GM23338 (cell line): ENCODE results near the gene ZNF324. TPM values are rescaled to one million over a fixed set of nuclear protein-coding genes. Genes with fewer than 3 reads are reported as not detected.

Experiments used
- polyA plus RNA-seq: library from polyadenylated mRNA; unstranded; fragments of >200 nt; fragmentation: Nextera tagmentation; extraction: Ambion mirVana; gene quantifications from 2 replicates; pipeline ENCODE4 v1.2.1, GENCODE V29; 2016
- small RNA-seq: library from RNA; depleted of rRNA; stranded (forward); fragments of <200 nt; gene quantifications from one replicate; pipeline ENCODE3, GENCODE V24; 2014; ENCODE audit warnings: low replicate concordance
- total RNA-seq: library from RNA; depleted of rRNA; stranded (reverse); fragments of >200 nt; shearing (Covaris generic); gene quantifications from 2 replicates; pipeline ENCODE4 v1.2.3, GENCODE V29; 2014; rRNA removed

The ZNF324 gene
- total and polyA plus RNA-seq, 2 experiments from 2014 or later: 3.9 to 15.0 TPM

Small RNA genes within 50 kb of the gene (small RNA-seq; reads per million reads assigned to genes)
- gene RN7SL693P (not detected), gene RNU6-1337P (not detected)

Other genes starting within 250 kb of the ZNF324 start
- gene ZNF544, start 238.2 kb upstream of the ZNF324 start, total RNA-seq: 93.9 and 105 TPM in 2 replicates
- gene ZNF544, start 238.2 kb upstream of the ZNF324 start, polyA plus RNA-seq: 27.7 and 29.4 TPM in 2 replicates
- 27.4 and 30.3 TPM in 2 replicates for gene ZNF8, start 188.1 kb upstream of the ZNF324 start, total RNA-seq
- gene ZNF8, start 188.1 kb upstream of the ZNF324 start, polyA plus RNA-seq: 4.3 and 4.7 TPM in 2 replicates
- 26.1 and 34.4 TPM in 2 replicates for gene ERVK3-1, start 161.7 kb upstream of the ZNF324 start, total RNA-seq
- 64.2 and 66.2 TPM in 2 replicates for gene ERVK3-1, start 161.7 kb upstream of the ZNF324 start, polyA plus RNA-seq
- gene ZSCAN22, start 140.1 kb upstream of the ZNF324 start, total RNA-seq: 2.7 and 2.9 TPM in 2 replicates
- 0.86 and 0.99 TPM in 2 replicates for gene ZSCAN22, start 140.1 kb upstream of the ZNF324 start, polyA plus RNA-seq
- 6.5 and 17.7 TPM in 2 replicates for gene A1BG, start 113.6 kb upstream of the ZNF324 start, total RNA-seq
- gene A1BG, start 113.6 kb upstream of the ZNF324 start, polyA plus RNA-seq: 43.5 and 50.5 TPM in 2 replicates
- 1.0 and 2.0 TPM in 2 replicates for gene ZNF497, start 104.3 kb upstream of the ZNF324 start, total RNA-seq
- 0.44 and 0.61 TPM in 2 replicates for gene ZNF497, start 104.3 kb upstream of the ZNF324 start, polyA plus RNA-seq
- 11.0 and 11.3 TPM in 2 replicates for gene ZNF837, start 86.0 kb upstream of the ZNF324 start, total RNA-seq
- gene ZNF837, start 86.0 kb upstream of the ZNF324 start, polyA plus RNA-seq: 2.2 and 3.1 TPM in 2 replicates
- gene RPS5, start 79.8 kb upstream of the ZNF324 start, total RNA-seq: 2,020 and 2,111 TPM in 2 replicates
- gene RPS5, start 79.8 kb upstream of the ZNF324 start, polyA plus RNA-seq: 734 and 753 TPM in 2 replicates
- 0.87 TPM in 1 of 2 replicates, not detected in the other for gene RNF225, start 71.4 kb upstream of the ZNF324 start, total RNA-seq
- not detected in 2 replicates for gene RNF225, start 71.4 kb upstream of the ZNF324 start, polyA plus RNA-seq
- gene ZNF584, start 58.4 kb upstream of the ZNF324 start, total RNA-seq: 8.1 and 9.1 TPM in 2 replicates
- gene ZNF584, start 58.4 kb upstream of the ZNF324 start, polyA plus RNA-seq: 1.1 and 2.3 TPM in 2 replicates
- gene ZNF132, start 26.9 kb upstream of the ZNF324 start, total RNA-seq: 3.0 and 5.2 TPM in 2 replicates
- 1.1 and 2.2 TPM in 2 replicates for gene ZNF132, start 26.9 kb upstream of the ZNF324 start, polyA plus RNA-seq
- gene ZNF324B, start 15.5 kb upstream of the ZNF324 start, total RNA-seq: 3.0 and 4.7 TPM in 2 replicates
- 0.50 and 0.61 TPM in 2 replicates for gene ZNF324B, start 15.5 kb upstream of the ZNF324 start, polyA plus RNA-seq
- gene ZNF446, start 9.3 kb downstream of the ZNF324 start, total RNA-seq: 5.6 and 5.9 TPM in 2 replicates
- gene ZNF446, start 9.3 kb downstream of the ZNF324 start, polyA plus RNA-seq: 2.1 and 2.4 TPM in 2 replicates
- gene SLC27A5, start 44.9 kb downstream of the ZNF324 start, total RNA-seq: 13.4 and 16.2 TPM in 2 replicates
- 35.5 and 37.7 TPM in 2 replicates for gene SLC27A5, start 44.9 kb downstream of the ZNF324 start, polyA plus RNA-seq
- 9.0 and 10.4 TPM in 2 replicates for gene ZBTB45, start 52.7 kb downstream of the ZNF324 start, total RNA-seq
- gene ZBTB45, start 52.7 kb downstream of the ZNF324 start, polyA plus RNA-seq: 8.5 and 9.5 TPM in 2 replicates
- 1,208 and 1,430 TPM in 2 replicates for gene TRIM28, start 77.0 kb downstream of the ZNF324 start, total RNA-seq
- 920 and 1,022 TPM in 2 replicates for gene TRIM28, start 77.0 kb downstream of the ZNF324 start, polyA plus RNA-seq
- 78.6 and 92.2 TPM in 2 replicates for gene CHMP2A, start 88.0 kb downstream of the ZNF324 start, total RNA-seq
- 143 and 145 TPM in 2 replicates for gene CHMP2A, start 88.0 kb downstream of the ZNF324 start, polyA plus RNA-seq
- 43.7 and 64.5 TPM in 2 replicates for gene UBE2M, start 91.5 kb downstream of the ZNF324 start, total RNA-seq
- gene UBE2M, start 91.5 kb downstream of the ZNF324 start, polyA plus RNA-seq: 27.6 and 39.8 TPM in 2 replicates
- gene MZF1, start 106.3 kb downstream of the ZNF324 start, total RNA-seq: 17.8 and 21.8 TPM in 2 replicates
- gene MZF1, start 106.3 kb downstream of the ZNF324 start, polyA plus RNA-seq: 10.2 and 10.8 TPM in 2 replicates